SK-N-SH treated with all-trans-retinoic acid at 6 μM for 48 hours (cell line): ENCODE results near the gene HLCS.

Experiments used
- ATAC-seq: fragments of 200-7000 bp; cut with Tn5 transposase; 3 replicates; pipeline ENCODE4 v1.9.1; 2020; ENCODE audit warnings: mild to moderate bottlenecking, moderate library complexity
- ARNTL ChIP-seq: fragments of 450-650 bp; formaldehyde crosslinking; IDR thresholded peaks from 2 replicates; pipeline ENCODE4 v1.5.0; 2020; ENCODE audit warnings: low read depth, mild to moderate bottlenecking, moderate library complexity, borderline replicate concordance
- CSDC2 ChIP-seq: fragments of 250-450 bp; sonication (Bioruptor Pico); IDR thresholded peaks from 2 replicates; pipeline ENCODE4 v1.5.0; 2020; ENCODE audit warnings: mild to moderate bottlenecking, moderate library complexity
- CSRNP3 ChIP-seq: fragments of 250-450 bp; sonication (Bioruptor Pico); IDR thresholded peaks from 2 replicates; pipeline ENCODE4 v1.5.1; 2021; ENCODE audit warnings: mild to moderate bottlenecking, moderate library complexity
- ESRRG ChIP-seq: fragments of 250-450 bp; sonication (Bioruptor Pico); IDR thresholded peaks from 2 replicates; pipeline ENCODE4 v1.6.1; 2021; ENCODE audit warnings: mild to moderate bottlenecking
- GLIS3 ChIP-seq: fragments of 250-450 bp; sonication (Bioruptor Pico); IDR thresholded peaks from 2 replicates; pipeline ENCODE4 v1.5.0; 2020; ENCODE audit warnings: mild to moderate bottlenecking, moderate library complexity
- ISL1 ChIP-seq: fragments of 250-450 bp; sonication (Bioruptor Pico); IDR thresholded peaks from 2 replicates; pipeline ENCODE4 v2.1.2; 2022; ENCODE audit warnings: mild to moderate bottlenecking, moderate library complexity
- OSR1 ChIP-seq: fragments of 250-450 bp; sonication (Bioruptor Pico); IDR thresholded peaks from 2 replicates; pipeline ENCODE4 v1.8.0; 2022; ENCODE audit warnings: moderate library complexity, mild to moderate bottlenecking, inconsistent platforms
- POU6F1 ChIP-seq: fragments of 250-450 bp; sonication (Bioruptor Pico); IDR thresholded peaks from 2 replicates; pipeline ENCODE4 v1.8.0; 2021; ENCODE audit warnings: low read depth, mild to moderate bottlenecking, moderate library complexity, borderline replicate concordance
- PPARA ChIP-seq: fragments of 250-450 bp; sonication (Bioruptor Pico); IDR thresholded peaks from 2 replicates; pipeline ENCODE4 v1.5.0; 2020; ENCODE audit warnings: mild to moderate bottlenecking, borderline replicate concordance
- RARB ChIP-seq: fragments of 250-450 bp; sonication (Bioruptor Pico); IDR thresholded peaks from 2 replicates; pipeline ENCODE4 v1.8.0; 2021; ENCODE audit warnings: mild to moderate bottlenecking, moderate library complexity
- SNAI2 ChIP-seq: fragments of 250-450 bp; sonication (Bioruptor Pico); IDR thresholded peaks from 2 replicates; pipeline ENCODE4 v1.5.0; 2020; ENCODE audit warnings: mild to moderate bottlenecking, moderate library complexity
- TCF4 ChIP-seq: fragments of 250-450 bp; sonication (Bioruptor Pico); IDR thresholded peaks from 2 replicates; pipeline ENCODE4 v1.8.0; 2021; ENCODE audit warnings: mild to moderate bottlenecking, moderate library complexity, borderline replicate concordance
- TSHZ2 ChIP-seq: fragments of 250-450 bp; sonication (Bioruptor Pico); IDR thresholded peaks from 2 replicates; pipeline ENCODE4 v1.5.0; 2020; ENCODE audit warnings: mild to moderate bottlenecking, moderate library complexity
- ZC3H10 ChIP-seq: fragments of 250-450 bp; sonication (Bioruptor Pico); IDR thresholded peaks from 2 replicates; pipeline ENCODE4 v1.5.1; 2021; ENCODE audit warnings: mild to moderate bottlenecking, moderate library complexity
- ZFP3 ChIP-seq: fragments of 250-450 bp; sonication (Bioruptor Pico); IDR thresholded peaks from 2 replicates; pipeline ENCODE4 v1.5.0; 2020; ENCODE audit warnings: mild to moderate bottlenecking, moderate library complexity
- ZFP30 ChIP-seq: fragments of 450-650 bp; formaldehyde crosslinking; IDR thresholded peaks from 2 replicates; pipeline ENCODE4 v1.5.0; 2022; ENCODE audit warnings: mild to moderate bottlenecking, moderate library complexity
- ZNF565 ChIP-seq: fragments of 450-650 bp; formaldehyde crosslinking; conservative IDR thresholded peaks from 2 replicates; pipeline ENCODE4 v1.5.0; 2020; ENCODE audit warnings: low read depth, mild to moderate bottlenecking, moderate library complexity
- ZNF70 ChIP-seq: fragments of 450-650 bp; formaldehyde crosslinking; IDR thresholded peaks from 2 replicates; pipeline ENCODE4 v1.5.0; 2020; ENCODE audit warnings: mild to moderate bottlenecking, moderate library complexity
- ZNF8 ChIP-seq: fragments of 450-650 bp; formaldehyde crosslinking; IDR thresholded peaks from 2 replicates; pipeline ENCODE4 v1.5.0; 2020; ENCODE audit warnings: mild to moderate bottlenecking, moderate library complexity
- TF ChIP-seq, protein P1 (sequence below): fragments of 250-450 bp; sonication (Bioruptor Pico); IDR thresholded peaks from 2 replicates; pipeline ENCODE4 v1.8.0; 2020; ENCODE audit warnings: mild to moderate bottlenecking, moderate library complexity, borderline replicate concordance
- TF ChIP-seq, protein P2 (sequence below): fragments of 250-450 bp; sonication (Bioruptor Pico); IDR thresholded peaks from 2 replicates; pipeline ENCODE4 v1.5.1; 2020; ENCODE audit warnings: low read depth, mild to moderate bottlenecking, moderate library complexity

The HLCS gene

GRCh38 chr21:36913247-36914169 is 53.0 kb downstream of the HLCS start:
- TF ChIP-seq ZNF565 (CRISPR knock-in tag), result no peak
- TF ChIP-seq TCF4 (CRISPR knock-in tag), result no peak
- no peak for TF ChIP-seq POU6F1 (CRISPR knock-in tag)
- TF ChIP-seq, protein P1, sequence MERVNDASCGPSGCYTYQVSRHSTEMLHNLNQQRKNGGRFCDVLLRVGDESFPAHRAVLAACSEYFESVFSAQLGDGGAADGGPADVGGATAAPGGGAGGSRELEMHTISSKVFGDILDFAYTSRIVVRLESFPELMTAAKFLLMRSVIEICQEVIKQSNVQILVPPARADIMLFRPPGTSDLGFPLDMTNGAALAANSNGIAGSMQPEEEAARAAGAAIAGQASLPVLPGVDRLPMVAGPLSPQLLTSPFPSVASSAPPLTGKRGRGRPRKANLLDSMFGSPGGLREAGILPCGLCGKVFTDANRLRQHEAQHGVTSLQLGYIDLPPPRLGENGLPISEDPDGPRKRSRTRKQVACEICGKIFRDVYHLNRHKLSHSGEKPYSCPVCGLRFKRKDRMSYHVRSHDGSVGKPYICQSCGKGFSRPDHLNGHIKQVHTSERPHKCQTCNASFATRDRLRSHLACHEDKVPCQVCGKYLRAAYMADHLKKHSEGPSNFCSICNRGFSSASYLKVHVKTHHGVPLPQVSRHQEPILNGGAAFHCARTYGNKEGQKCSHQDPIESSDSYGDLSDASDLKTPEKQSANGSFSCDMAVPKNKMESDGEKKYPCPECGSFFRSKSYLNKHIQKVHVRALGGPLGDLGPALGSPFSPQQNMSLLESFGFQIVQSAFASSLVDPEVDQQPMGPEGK (CRISPR knock-in tag), result no peak
- no peak for TF ChIP-seq ZFP30 (CRISPR knock-in tag)
- no peak for TF ChIP-seq TSHZ2 (CRISPR knock-in tag)
- no peak for TF ChIP-seq ZFP3 (CRISPR knock-in tag)
- TF ChIP-seq PPARA (CRISPR knock-in tag), result no peak
- TF ChIP-seq CSRNP3 (CRISPR knock-in tag), result no peak
- no peak for TF ChIP-seq ZC3H10 (CRISPR knock-in tag)
- no peak for TF ChIP-seq GLIS3
- no peak for TF ChIP-seq ARNTL (CRISPR knock-in tag)
- no peak for TF ChIP-seq OSR1 (CRISPR knock-in tag)
- TF ChIP-seq SNAI2 (CRISPR knock-in tag), result no peak
- TF ChIP-seq ZNF70 (CRISPR knock-in tag), result no peak
- no peak for TF ChIP-seq ISL1 (CRISPR knock-in tag)
- TF ChIP-seq ZNF8 (CRISPR knock-in tag), result no peak
- TF ChIP-seq ESRRG (CRISPR knock-in tag), result no peak
- TF ChIP-seq, protein P2, sequence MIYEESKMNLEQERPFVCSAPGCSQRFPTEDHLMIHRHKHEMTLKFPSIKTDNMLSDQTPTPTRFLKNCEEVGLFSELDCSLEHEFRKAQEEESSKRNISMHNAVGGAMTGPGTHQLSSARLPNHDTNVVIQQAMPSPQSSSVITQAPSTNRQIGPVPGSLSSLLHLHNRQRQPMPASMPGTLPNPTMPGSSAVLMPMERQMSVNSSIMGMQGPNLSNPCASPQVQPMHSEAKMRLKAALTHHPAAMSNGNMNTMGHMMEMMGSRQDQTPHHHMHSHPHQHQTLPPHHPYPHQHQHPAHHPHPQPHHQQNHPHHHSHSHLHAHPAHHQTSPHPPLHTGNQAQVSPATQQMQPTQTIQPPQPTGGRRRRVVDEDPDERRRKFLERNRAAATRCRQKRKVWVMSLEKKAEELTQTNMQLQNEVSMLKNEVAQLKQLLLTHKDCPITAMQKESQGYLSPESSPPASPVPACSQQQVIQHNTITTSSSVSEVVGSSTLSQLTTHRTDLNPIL, result no peak
- no peak for ATAC-seq

DNA sequence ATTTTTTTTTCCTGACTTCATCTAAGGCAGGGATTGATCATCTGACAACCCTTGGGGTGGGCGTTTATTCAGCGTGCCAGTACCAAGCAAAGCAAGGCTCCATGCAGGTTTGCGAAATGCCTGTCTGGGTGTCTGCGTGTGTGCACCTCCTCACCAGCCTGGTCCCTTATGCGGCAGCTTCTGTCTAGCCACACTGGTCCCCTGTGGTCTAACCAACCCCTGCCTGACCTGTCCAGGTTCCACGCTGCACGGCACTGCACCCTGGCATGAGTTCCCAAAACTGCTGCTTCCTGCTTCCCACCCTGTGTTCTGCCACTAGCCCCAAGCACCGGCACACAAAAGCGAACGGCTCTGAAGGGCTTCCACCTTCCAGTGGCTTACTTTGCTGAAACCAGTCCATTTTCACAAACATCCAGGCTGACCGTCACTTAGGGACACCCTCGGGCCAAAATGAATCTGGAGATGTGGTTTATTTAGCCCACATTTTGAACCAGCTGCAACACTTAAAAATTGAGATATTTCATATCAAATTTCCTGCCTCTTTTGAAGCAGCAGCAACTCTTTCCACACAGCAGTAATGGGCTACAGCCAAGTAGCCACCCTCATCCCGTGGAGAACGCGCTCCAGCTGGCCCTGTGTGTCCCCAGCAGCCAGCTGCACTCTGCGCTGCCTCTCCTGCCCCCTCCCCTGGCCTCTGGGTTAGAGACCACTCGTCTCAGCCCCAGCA is 55.7 kb downstream of the HLCS start:
- ATAC-seq, result no peak
- no peak for TF ChIP-seq ZFP30 (CRISPR knock-in tag)
- TF ChIP-seq ISL1 (CRISPR knock-in tag), result no peak
- no peak for TF ChIP-seq RARB
- TF ChIP-seq GLIS3, result no peak
- no peak for TF ChIP-seq CSRNP3 (CRISPR knock-in tag)
- no peak for TF ChIP-seq ESRRG (CRISPR knock-in tag)
- TF ChIP-seq, protein P2, result no peak
- TF ChIP-seq TCF4 (CRISPR knock-in tag), result no peak
- no peak for TF ChIP-seq PPARA (CRISPR knock-in tag)
- no peak for TF ChIP-seq CSDC2 (CRISPR knock-in tag)
- no peak for TF ChIP-seq ZNF8 (CRISPR knock-in tag)
- no peak for TF ChIP-seq SNAI2 (CRISPR knock-in tag)
- TF ChIP-seq ZFP3 (CRISPR knock-in tag), result no peak
- no peak for TF ChIP-seq ZNF565 (CRISPR knock-in tag)
